ENCODE data around the gene ANKRD17. TPM values are rescaled to one million over a fixed set of nuclear protein-coding genes. Genes with fewer than 3 reads are reported as not detected.

The ANKRD17 gene
- total and polyA plus RNA-seq, 9 of the 15 experiments (the other 6 are each of a cell fraction or from before 2014, with no cell fraction given), result 25.5 to 86.9 (median 52.2) TPM

GRCh38 chr4:73069338-73070073 is 189.1 kb downstream of the ANKRD17 start, which contains the start of gene COX18 (continued):
- peak; percentile 83 for TF ChIP-seq POLR2AphosphoS5 (IDR thresholded peaks at IDR 0.05; ENCODE audit: control insufficient read depth, insufficient read depth, low read depth, low read length)
- no peak for TF ChIP-seq MCM5 (IDR thresholded peaks at IDR 0.05; ENCODE audit: low read depth)
- TF ChIP-seq ZNF76 (CRISPR knock-in tag; IDR thresholded peaks at IDR 0.05; ENCODE audit: borderline replicate concordance), result no peak
- peak; percentile 92 for TF ChIP-seq L3MBTL2 (IDR thresholded peaks at IDR 0.05)
- TF ChIP-seq HDAC8 (tag; IDR thresholded peaks at IDR 0.05), result no peak
- TF ChIP-seq, protein P1, sequence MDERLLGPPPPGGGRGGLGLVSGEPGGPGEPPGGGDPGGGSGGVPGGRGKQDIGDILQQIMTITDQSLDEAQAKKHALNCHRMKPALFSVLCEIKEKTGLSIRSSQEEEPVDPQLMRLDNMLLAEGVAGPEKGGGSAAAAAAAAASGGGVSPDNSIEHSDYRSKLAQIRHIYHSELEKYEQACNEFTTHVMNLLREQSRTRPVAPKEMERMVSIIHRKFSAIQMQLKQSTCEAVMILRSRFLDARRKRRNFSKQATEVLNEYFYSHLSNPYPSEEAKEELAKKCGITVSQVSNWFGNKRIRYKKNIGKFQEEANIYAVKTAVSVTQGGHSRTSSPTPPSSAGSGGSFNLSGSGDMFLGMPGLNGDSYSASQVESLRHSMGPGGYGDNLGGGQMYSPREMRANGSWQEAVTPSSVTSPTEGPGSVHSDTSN (CRISPR knock-in tag; IDR thresholded peaks at IDR 0.05; ENCODE audit: low read depth), result no peak
- TF ChIP-seq, protein P1 (tag; conservative IDR thresholded peaks at IDR 0.05; ENCODE audit: low read depth), result no peak
- TF ChIP-seq FOXM1 (IDR thresholded peaks at IDR 0.05; ENCODE audit: low read depth), result 0 out of 2 replicates have a peak, but pooled peaks have one; percentile 42
- TF ChIP-seq FOXM1 (CRISPR knock-in tag; IDR thresholded peaks at IDR 0.05; ENCODE audit: low read depth), result peak; percentile 95
- no peak for TF ChIP-seq ZNF133 (CRISPR knock-in tag; IDR thresholded peaks at IDR 0.05)
- no peak for TF ChIP-seq CBX8 (IDR thresholded peaks at IDR 0.05; ENCODE audit: borderline replicate concordance, extremely low read depth, low read depth, low read length, poor library complexity, severe bottlenecking)
- peak; percentile 90; the same call in 1 of the 2 replicates for TF ChIP-seq NKRF (IDR thresholded peaks at IDR 0.05; ENCODE audit: borderline replicate concordance)
- no peak for TF ChIP-seq ZNF197 (CRISPR knock-in tag; IDR thresholded peaks at IDR 0.05; ENCODE audit: low read depth)
- TF ChIP-seq RBM14 (IDR thresholded peaks at IDR 0.05; ENCODE audit: borderline replicate concordance, insufficient read depth, low read depth, low read length), result peak; percentile 76; the same call in 1 of the 2 replicates
- peak; percentile 34; the same call in 1 of the 2 replicates for TF ChIP-seq SOX6 (IDR thresholded peaks at IDR 0.05)
- no peak for TF ChIP-seq MECOM (CRISPR knock-in tag; IDR thresholded peaks at IDR 0.05)
- TF ChIP-seq, protein P2, sequence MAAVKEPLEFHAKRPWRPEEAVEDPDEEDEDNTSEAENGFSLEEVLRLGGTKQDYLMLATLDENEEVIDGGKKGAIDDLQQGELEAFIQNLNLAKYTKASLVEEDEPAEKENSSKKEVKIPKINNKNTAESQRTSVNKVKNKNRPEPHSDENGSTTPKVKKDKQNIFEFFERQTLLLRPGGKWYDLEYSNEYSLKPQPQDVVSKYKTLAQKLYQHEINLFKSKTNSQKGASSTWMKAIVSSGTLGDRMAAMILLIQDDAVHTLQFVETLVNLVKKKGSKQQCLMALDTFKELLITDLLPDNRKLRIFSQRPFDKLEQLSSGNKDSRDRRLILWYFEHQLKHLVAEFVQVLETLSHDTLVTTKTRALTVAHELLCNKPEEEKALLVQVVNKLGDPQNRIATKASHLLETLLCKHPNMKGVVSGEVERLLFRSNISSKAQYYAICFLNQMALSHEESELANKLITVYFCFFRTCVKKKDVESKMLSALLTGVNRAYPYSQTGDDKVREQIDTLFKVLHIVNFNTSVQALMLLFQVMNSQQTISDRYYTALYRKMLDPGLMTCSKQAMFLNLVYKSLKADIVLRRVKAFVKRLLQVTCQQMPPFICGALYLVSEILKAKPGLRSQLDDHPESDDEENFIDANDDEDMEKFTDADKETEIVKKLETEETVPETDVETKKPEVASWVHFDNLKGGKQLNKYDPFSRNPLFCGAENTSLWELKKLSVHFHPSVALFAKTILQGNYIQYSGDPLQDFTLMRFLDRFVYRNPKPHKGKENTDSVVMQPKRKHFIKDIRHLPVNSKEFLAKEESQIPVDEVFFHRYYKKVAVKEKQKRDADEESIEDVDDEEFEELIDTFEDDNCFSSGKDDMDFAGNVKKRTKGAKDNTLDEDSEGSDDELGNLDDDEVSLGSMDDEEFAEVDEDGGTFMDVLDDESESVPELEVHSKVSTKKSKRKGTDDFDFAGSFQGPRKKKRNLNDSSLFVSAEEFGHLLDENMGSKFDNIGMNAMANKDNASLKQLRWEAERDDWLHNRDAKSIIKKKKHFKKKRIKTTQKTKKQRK (IDR thresholded peaks at IDR 0.05; ENCODE audit: borderline replicate concordance, low read depth, low read length), result no peak
- peak; percentile 79 for TF ChIP-seq TAF1 (IDR thresholded peaks at IDR 0.05; ENCODE audit: control insufficient read depth, extremely low read depth, insufficient read depth, low read length, severe bottlenecking)
- no peak for TF ChIP-seq ZNF830 (CRISPR knock-in tag; IDR thresholded peaks at IDR 0.05)
- TF ChIP-seq ZNF586 (CRISPR knock-in tag; conservative IDR thresholded peaks at IDR 0.05), result no peak
